ENCODE results near the gene DCDC1. TPM values are rescaled to one million over a fixed set of nuclear protein-coding genes. Genes with fewer than 3 reads are reported as not detected.
A peak's percentile ranks its signal among the peaks of the same experiment; 100 is the strongest.

The DCDC1 gene
- total RNA-seq, 2 experiments from 2014 or later, result 0.13 TPM; not detected in 1

GRCh38 chr11:31109446-31109845, 260.1 kb downstream of the DCDC1 start:
- Histone ChIP-seq H3K4me1 (ENCODE audit: insufficient read depth, low read length, poor library complexity, severe bottlenecking) (no peaks in the 10 kb centered on the region), H3K27ac (ENCODE audit: low read depth, low read length, poor library complexity, severe bottlenecking) (no peak overlapping the region), H3K9me2 (ENCODE audit: insufficient read depth, low read length) (no peaks in the 10 kb centered on the region), H4K20me1 (ENCODE audit: insufficient read depth, low read length) (no peaks in the 10 kb centered on the region), H3K36me3 (ENCODE audit: insufficient read depth, low read length) (no peaks in the 10 kb centered on the region), H3K4me3 (ENCODE audit: low read depth, low read length, poor library complexity, severe bottlenecking) (no peak overlapping the region), H3K9me3 (ENCODE audit: low read length) (no peaks in the 10 kb centered on the region), H3K4me2 (ENCODE audit: low read length) (no peak overlapping the region), H2AFZ (ENCODE audit: low read length) (no peak overlapping the region), H3K79me2 (ENCODE audit: insufficient read depth, low read depth, low read length) (no peaks in the 10 kb centered on the region)
- BruUV-seq (replicated peaks), result no TSS peak
- ChIA-PET POLR2A (no interaction called here), CTCF (ENCODE audit: unreplicated experiment) (no interaction called here)
- DNase-seq (ENCODE audit: low spot score), result no peak
- intact Hi-C loops (cut with micrococcal nuclease; ENCODE audit: unreplicated experiment), result loop anchor here (5.0 to 10.0 kb wide), 2 partner anchors 848 to 1065 kb away; no protein-coding TSS in a partner anchor
- TF ChIP-seq CTCF (conservative IDR thresholded peaks at IDR 0.05; ENCODE audit: low read length), result no peak
- TF ChIP-seq EZH2phosphoT487 (IDR thresholded peaks at IDR 0.05; ENCODE audit: borderline replicate concordance, low read depth, low read length), result no peak

- BruUV-seq (replicated peaks), result no TSS peak
- no peak for DNase-seq (ENCODE audit: low spot score)
- no peaks in the 10 kb centered on the region for H3K4me1 ChIP-seq (ENCODE audit: insufficient read depth, low read length, poor library complexity, severe bottlenecking)
- POLR2A ChIA-PET, result no interaction called here
- H3K36me3 ChIP-seq (ENCODE audit: insufficient read depth, low read length), result no peaks in the 10 kb centered on the region
- no peak for TF ChIP-seq CTCF (conservative IDR thresholded peaks at IDR 0.05; ENCODE audit: low read length)
- no peak for TF ChIP-seq EZH2phosphoT487 (IDR thresholded peaks at IDR 0.05; ENCODE audit: borderline replicate concordance, low read depth, low read length)
- no peak overlapping the region for H2AFZ ChIP-seq (ENCODE audit: low read length)
- H3K79me2 ChIP-seq (ENCODE audit: insufficient read depth, low read depth, low read length), result no peaks in the 10 kb centered on the region
- H3K4me2 ChIP-seq (ENCODE audit: low read length), result no peak overlapping the region
- H3K9me2 ChIP-seq (ENCODE audit: insufficient read depth, low read length), result no peaks in the 10 kb centered on the region
- H3K4me3 ChIP-seq (ENCODE audit: low read depth, low read length, poor library complexity, severe bottlenecking), result no peak overlapping the region
- CTCF ChIA-PET (ENCODE audit: unreplicated experiment), result no interaction called here
- H3K27ac ChIP-seq (ENCODE audit: low read depth, low read length, poor library complexity, severe bottlenecking), result no peak overlapping the region
- intact Hi-C loops (cut with micrococcal nuclease; ENCODE audit: unreplicated experiment), result loop anchor here (5.0 to 10.0 kb wide), 2 partner anchors 850 to 1067 kb away; no protein-coding TSS in a partner anchor
- no peaks in the 10 kb centered on the region for H3K9me3 ChIP-seq (ENCODE audit: low read length)
- no peaks in the 10 kb centered on the region for H4K20me1 ChIP-seq (ENCODE audit: insufficient read depth, low read length)
Observed at GRCh38 chr11:31107649-31108048, 261.9 kb downstream of the DCDC1 start.

- Histone ChIP-seq H2AFZ (ENCODE audit: low read length) (no peak overlapping the region), H3K4me2 (ENCODE audit: low read length) (no peak overlapping the region), H3K79me2 (ENCODE audit: insufficient read depth, low read depth, low read length) (no peaks in the 10 kb centered on the region), H3K27ac (ENCODE audit: low read depth, low read length, poor library complexity, severe bottlenecking) (no peak overlapping the region), H3K4me3 (ENCODE audit: low read depth, low read length, poor library complexity, severe bottlenecking) (no peak overlapping the region), H3K9me2 (ENCODE audit: insufficient read depth, low read length) (no peaks in the 10 kb centered on the region), H3K36me3 (ENCODE audit: insufficient read depth, low read length) (no peaks in the 10 kb centered on the region), H3K4me1 (ENCODE audit: insufficient read depth, low read length, poor library complexity, severe bottlenecking) (no peaks in the 10 kb centered on the region), H3K9me3 (ENCODE audit: low read length) (no peaks in the 10 kb centered on the region), H4K20me1 (ENCODE audit: insufficient read depth, low read length) (no peaks in the 10 kb centered on the region)
- peak; percentile 37 for DNase-seq (ENCODE audit: low spot score)
- TF ChIP-seq CTCF (conservative IDR thresholded peaks at IDR 0.05; ENCODE audit: low read length) (peak; percentile 80), EZH2phosphoT487 (IDR thresholded peaks at IDR 0.05; ENCODE audit: borderline replicate concordance, low read depth, low read length) (no peak)
- ChIA-PET CTCF (ENCODE audit: unreplicated experiment) (no interaction called here), POLR2A (interaction anchor here (0.5 kb wide), 1 partner anchor 1104 kb away, joined by 5 read pairs; no protein-coding TSS in a partner anchor)
- intact Hi-C loops (cut with micrococcal nuclease; ENCODE audit: unreplicated experiment), result loop anchor here (5.0 to 10.0 kb wide), 2 partner anchors 850 to 1068 kb away; no protein-coding TSS in a partner anchor
- no TSS peak for BruUV-seq (replicated peaks)
Observed at GRCh38 chr11:31106968-31107576, 262.5 kb downstream of the DCDC1 start.
